HepG2 (cell line): ENCODE measurements around the gene TTLL8. TPM values are rescaled to one million over a fixed set of nuclear protein-coding genes. Genes with fewer than 3 reads are reported as not detected.

Source experiments
- GABPA ChIP-seq, 2 experiments: IDR thresholded peaks; 2 replicates each; pipeline ENCODE4 v1.6.1; 2011 to 2016; ENCODE audit warnings: low read depth in 2 of 2, low read length in 1 of 2, missing biosample characterization in 1 of 2, missing genetic modification characterization in 1 of 2
- HCFC1 ChIP-seq: fragments of 150-350 bp; IDR thresholded peaks from 2 replicates; pipeline ENCODE4 v1.6.1; 2014; ENCODE audit warnings: low read depth, low read length
- KDM4B ChIP-seq: sonication (generic); formaldehyde crosslinking; IDR thresholded peaks from 2 replicates; pipeline ENCODE4 v1.4.0; 2020; ENCODE audit warnings: missing genetic modification reagents
- KLF6 ChIP-seq: IDR thresholded peaks from 2 replicates; pipeline ENCODE4 v1.8.0; 2016; ENCODE audit warnings: missing biosample characterization, missing genetic modification reagents
- KMT2A ChIP-seq: sonication (generic); formaldehyde crosslinking; IDR thresholded peaks from 2 replicates; pipeline ENCODE4 v1.4.0; 2020; ENCODE audit warnings: missing genetic modification reagents
- MBNL3 ChIP-seq: fragments of 250-450 bp; sonication (Bioruptor Pico); conservative IDR thresholded peaks from 2 replicates; pipeline ENCODE4 v1.8.0; 2022; ENCODE audit warnings: mild to moderate bottlenecking, inconsistent platforms
- MIER2 ChIP-seq: IDR thresholded peaks from 2 replicates; pipeline ENCODE4 v1.6.1; 2016; ENCODE audit warnings: missing biosample characterization, missing genetic modification reagents
- MYNN ChIP-seq: sonication (generic); formaldehyde crosslinking; IDR thresholded peaks from 2 replicates; pipeline ENCODE4 v1.4.0; 2020; ENCODE audit warnings: mild to moderate bottlenecking, low read depth, missing genetic modification reagents
- NCOA1 ChIP-seq: sonication (generic); formaldehyde crosslinking; IDR thresholded peaks from 2 replicates; pipeline ENCODE4 v1.9.0; 2021; ENCODE audit warnings: missing genetic modification reagents
- POGZ ChIP-seq: sonication (generic); formaldehyde crosslinking; IDR thresholded peaks from 2 replicates; pipeline ENCODE4 v1.4.0; 2020; ENCODE audit warnings: mild to moderate bottlenecking, missing genetic modification reagents
- RFXANK ChIP-seq: IDR thresholded peaks from 2 replicates; pipeline ENCODE4 v1.6.1; 2016
- STAG1 ChIP-seq: sonication (generic); formaldehyde crosslinking; IDR thresholded peaks from 2 replicates; pipeline ENCODE4 v1.4.0; 2020; ENCODE audit warnings: missing genetic modification reagents
- THYN1 ChIP-seq: sonication (generic); formaldehyde crosslinking; IDR thresholded peaks from 2 replicates; pipeline ENCODE4 v1.8.1; 2023; ENCODE audit warnings: low read depth, mild to moderate bottlenecking, moderate library complexity, missing genetic modification reagents, borderline replicate concordance
- TMF1 ChIP-seq: sonication (generic); formaldehyde crosslinking; IDR thresholded peaks from 2 replicates; pipeline ENCODE4 v1.8.1; 2022; ENCODE audit warnings: low read depth, missing genetic modification reagents
- ZBTB38 ChIP-seq: sonication (generic); formaldehyde crosslinking; IDR thresholded peaks from 2 replicates; pipeline ENCODE4 v1.5.1; 2020; ENCODE audit warnings: mild to moderate bottlenecking, missing genetic modification reagents
- ZKSCAN8 ChIP-seq: IDR thresholded peaks from 2 replicates; pipeline ENCODE4 v1.6.1; 2016; ENCODE audit warnings: borderline replicate concordance, missing genetic modification reagents, missing compliant biosample characterization
- ZNF24 ChIP-seq: fragments of 450-650 bp; IDR thresholded peaks from 2 replicates; pipeline ENCODE4 v1.6.1; 2017; ENCODE audit warnings: antibody characterized with exemption, mild to moderate bottlenecking
- ZNF354B ChIP-seq: sonication (generic); formaldehyde crosslinking; IDR thresholded peaks from 2 replicates; pipeline ENCODE4 v1.8.0; 2022; ENCODE audit warnings: mild to moderate bottlenecking, missing genetic modification reagents
- ZNF431 ChIP-seq: sonication (generic); formaldehyde crosslinking; IDR thresholded peaks from 2 replicates; pipeline ENCODE4 v1.9.0; 2022; ENCODE audit warnings: missing genetic modification reagents, low read depth, mild to moderate bottlenecking, borderline replicate concordance
- ZNF460 ChIP-seq: sonication (generic); formaldehyde crosslinking; IDR thresholded peaks from 2 replicates; pipeline ENCODE4 v1.5.1; 2020; ENCODE audit warnings: missing genetic modification reagents, mild to moderate bottlenecking, borderline replicate concordance
- ZNF850 ChIP-seq: sonication (generic); formaldehyde crosslinking; conservative IDR thresholded peaks from 2 replicates; pipeline ENCODE4 v1.9.0; 2021; ENCODE audit warnings: mild to moderate bottlenecking, missing genetic modification reagents
- polyA plus RNA-seq, 8 experiments: library from polyadenylated mRNA; depleted of rRNA in 3 of 8; stranded (reverse) in 7 of 8; unstranded in 1 of 8; fragments of >200 nt; fragmentation: Illumina TruSeq in 4 of 8; extraction: Trizol in 4 of 8; gene quantifications; 2 replicates each; pipeline versions ENCODE4 v1.2.1 to v1.2.3, GENCODE V29; 2011 to 2016; ENCODE audit warnings: low read depth in 4 of 8, missing spikeins in 1 of 8, mixed read lengths in 1 of 8; ENCODE audit not compliant: insufficient read depth in 1 of 8
- total RNA-seq, 5 experiments: library from RNA; depleted of rRNA; stranded (reverse); fragments of >200 nt; fragmentation: Illumina TruSeq; extraction: Trizol; gene quantifications; 2 replicates each; pipeline ENCODE4 v1.2.3, GENCODE V29; 2016; ENCODE audit warnings: low read depth in 1 of 5
- TF ChIP-seq, protein P1 (sequence below): sonication (generic); formaldehyde crosslinking; IDR thresholded peaks from 2 replicates; pipeline ENCODE4 v1.8.1; 2022; ENCODE audit warnings: low read depth, mild to moderate bottlenecking, missing genetic modification reagents
- TF ChIP-seq, protein P2 (sequence below): sonication (generic); IDR thresholded peaks from 2 replicates; pipeline ENCODE4 v1.6.1; 2016; ENCODE audit warnings: low read depth, borderline replicate concordance
- TF ChIP-seq, protein P3 (sequence below), 2 experiments: sonication (generic) in 1 of 2; formaldehyde crosslinking in 1 of 2; IDR thresholded peaks; 2 replicates each; pipeline versions ENCODE4 v1.5.1 to v1.6.1; 2011 to 2020; ENCODE audit warnings: borderline replicate concordance in 1 of 2, low read depth in 1 of 2, low read length in 1 of 2, mild to moderate bottlenecking in 1 of 2, missing genetic modification reagents in 1 of 2, moderate library complexity in 1 of 2

The TTLL8 gene
- total and polyA plus RNA-seq, 2 of the 13 experiments (the other 11 are each of a cell fraction or from before 2014, with no cell fraction given) = not detected

DNA sequence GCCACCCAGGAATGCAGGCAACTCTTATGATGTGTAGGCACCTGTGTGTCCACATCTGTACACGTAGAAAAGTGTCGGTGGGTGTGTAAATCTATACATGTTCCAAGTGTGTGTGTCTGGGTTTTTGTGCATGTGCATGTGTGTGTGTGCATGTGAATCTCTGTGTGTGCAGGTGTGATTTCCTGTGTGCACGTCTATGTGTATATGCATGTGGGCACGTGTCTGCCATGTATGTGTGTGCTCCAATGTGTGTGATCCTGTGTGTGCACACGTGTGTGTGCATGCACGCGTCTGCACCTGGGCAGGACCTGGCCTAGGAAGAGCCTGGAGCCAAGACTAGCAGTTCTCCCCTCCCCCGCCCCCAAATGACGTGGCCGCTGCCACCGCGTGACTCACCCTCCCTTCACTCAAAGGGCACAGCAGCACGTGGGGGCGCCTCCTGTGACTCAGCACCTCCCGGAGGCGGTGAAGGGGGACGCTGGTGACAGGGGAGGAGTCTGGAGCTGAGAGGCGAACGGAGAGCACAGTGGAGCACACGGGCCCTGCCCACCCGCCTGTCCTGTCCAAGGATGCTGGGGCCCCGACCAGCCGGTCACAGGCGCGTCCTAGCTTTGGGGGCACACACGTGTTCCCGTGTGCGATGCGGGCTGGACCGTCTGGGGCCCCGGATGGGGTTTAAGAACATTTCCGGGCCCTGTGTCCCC, 87.4 kb downstream of the TTLL8 start (continued):
- TF ChIP-seq ZNF850 (CRISPR knock-in tag) (no peak), ZNF24 (no peak), TMF1 (CRISPR knock-in tag) (no peak), ZNF431 (peak; percentile 34; the same call in 1 of the 2 replicates), ZNF354B (CRISPR knock-in tag) (no peak), KLF6 (no peak), ZNF460 (CRISPR knock-in tag) (peak; percentile 34; the same call in 1 of the 2 replicates), KMT2A (CRISPR knock-in tag) (no peak), ZBTB38 (CRISPR knock-in tag) (peak; percentile 86; the same call in 1 of the 2 replicates), MIER2 (CRISPR knock-in tag) (peak; percentile 66; the same call in 1 of the 2 replicates), ZKSCAN8 (CRISPR knock-in tag) (peak; percentile 60; the same call in 1 of the 2 replicates), STAG1 (CRISPR knock-in tag) (peak; percentile 27; the same call in 1 of the 2 replicates), NCOA1 (no peak), KDM4B (CRISPR knock-in tag) (peak; percentile 87), GABPA (IDR thresholded peaks at IDR 0.05; ENCODE audit: low read depth, low read length) (no peak), GABPA (CRISPR knock-in tag; IDR thresholded peaks at IDR 0.05; ENCODE audit: low read depth) (peak; percentile 42), MBNL3 (CRISPR knock-in tag) (no peak), HCFC1 (no peak), MYNN (CRISPR knock-in tag) (no peak), RFXANK (CRISPR knock-in tag) (no peak), THYN1 (CRISPR knock-in tag) (no peak), POGZ (no peak; the same call in 1 of the 2 replicates)
- TF ChIP-seq, protein P1, sequence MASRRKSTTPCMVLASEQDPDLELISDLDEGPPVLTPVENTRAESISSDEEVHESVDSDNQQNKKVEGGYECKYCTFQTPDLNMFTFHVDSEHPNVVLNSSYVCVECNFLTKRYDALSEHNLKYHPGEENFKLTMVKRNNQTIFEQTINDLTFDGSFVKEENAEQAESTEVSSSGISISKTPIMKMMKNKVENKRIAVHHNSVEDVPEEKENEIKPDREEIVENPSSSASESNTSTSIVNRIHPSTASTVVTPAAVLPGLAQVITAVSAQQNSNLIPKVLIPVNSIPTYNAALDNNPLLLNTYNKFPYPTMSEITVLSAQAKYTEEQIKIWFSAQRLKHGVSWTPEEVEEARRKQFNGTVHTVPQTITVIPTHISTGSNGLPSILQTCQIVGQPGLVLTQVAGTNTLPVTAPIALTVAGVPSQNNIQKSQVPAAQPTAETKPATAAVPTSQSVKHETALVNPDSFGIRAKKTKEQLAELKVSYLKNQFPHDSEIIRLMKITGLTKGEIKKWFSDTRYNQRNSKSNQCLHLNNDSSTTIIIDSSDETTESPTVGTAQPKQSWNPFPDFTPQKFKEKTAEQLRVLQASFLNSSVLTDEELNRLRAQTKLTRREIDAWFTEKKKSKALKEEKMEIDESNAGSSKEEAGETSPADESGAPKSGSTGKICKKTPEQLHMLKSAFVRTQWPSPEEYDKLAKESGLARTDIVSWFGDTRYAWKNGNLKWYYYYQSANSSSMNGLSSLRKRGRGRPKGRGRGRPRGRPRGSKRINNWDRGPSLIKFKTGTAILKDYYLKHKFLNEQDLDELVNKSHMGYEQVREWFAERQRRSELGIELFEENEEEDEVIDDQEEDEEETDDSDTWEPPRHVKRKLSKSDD (CRISPR knock-in tag) = no peak; the same call in 1 of the 2 replicates
- TF ChIP-seq, protein P2, sequence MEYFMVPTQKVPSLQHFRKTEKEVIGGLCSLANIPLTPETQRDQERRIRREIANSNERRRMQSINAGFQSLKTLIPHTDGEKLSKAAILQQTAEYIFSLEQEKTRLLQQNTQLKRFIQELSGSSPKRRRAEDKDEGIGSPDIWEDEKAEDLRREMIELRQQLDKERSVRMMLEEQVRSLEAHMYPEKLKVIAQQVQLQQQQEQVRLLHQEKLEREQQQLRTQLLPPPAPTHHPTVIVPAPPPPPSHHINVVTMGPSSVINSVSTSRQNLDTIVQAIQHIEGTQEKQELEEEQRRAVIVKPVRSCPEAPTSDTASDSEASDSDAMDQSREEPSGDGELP = peak; percentile 71; the same call in 1 of the 2 replicates
- TF ChIP-seq, protein P3, sequence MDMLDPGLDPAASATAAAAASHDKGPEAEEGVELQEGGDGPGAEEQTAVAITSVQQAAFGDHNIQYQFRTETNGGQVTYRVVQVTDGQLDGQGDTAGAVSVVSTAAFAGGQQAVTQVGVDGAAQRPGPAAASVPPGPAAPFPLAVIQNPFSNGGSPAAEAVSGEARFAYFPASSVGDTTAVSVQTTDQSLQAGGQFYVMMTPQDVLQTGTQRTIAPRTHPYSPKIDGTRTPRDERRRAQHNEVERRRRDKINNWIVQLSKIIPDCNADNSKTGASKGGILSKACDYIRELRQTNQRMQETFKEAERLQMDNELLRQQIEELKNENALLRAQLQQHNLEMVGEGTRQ (IDR thresholded peaks at IDR 0.05; ENCODE audit: low read depth, low read length) = peak; percentile 90
- TF ChIP-seq, protein P3 (CRISPR knock-in tag; IDR thresholded peaks at IDR 0.05; ENCODE audit: borderline replicate concordance) = peak; percentile 89; the same call in 1 of the 2 replicates
